Stomach (tissue), 9 donors: ENCODE results near the gene APOM. TPM values are rescaled to one million over a fixed set of nuclear protein-coding genes. Genes with fewer than 3 reads are reported as not detected.

Source experiments
- DNase-seq, 2 donors: peaks; one replicate each; pipeline versions ENCODE4 v3.0.0 to v3.0.0-alpha.2; 2013 to 2019
- H3K27ac ChIP-seq, 5 donors: fragments of 200-600 bp in 4 of 5; sonication (generic) in 4 of 5; one replicate each; pipeline ENCODE4 v1.5.1; 2013 to 2019; ENCODE audit warnings: mild to moderate bottlenecking in 1 of 5, moderate library complexity in 1 of 5
- H3K27me3 ChIP-seq, 3 donors: fragments of 200-600 bp; sonication (generic); one replicate each; pipeline ENCODE4 v1.5.1; 2017 to 2019; ENCODE audit warnings: mixed run types in 1 of 3
- H3K36me3 ChIP-seq, 4 donors: fragments of 200-600 bp; sonication (generic); 1 replicate in 3 of 4; 2 replicates in 1 of 4; pipeline ENCODE4 v1.5.1; 2016 to 2019
- H3K4me1 ChIP-seq, 4 donors: fragments of 200-600 bp; sonication (generic); one replicate each; pipeline ENCODE4 v1.5.1; 2016 to 2019
- H3K4me3 ChIP-seq, 4 donors: fragments of 200-600 bp; sonication (generic) in 3 of 4; one replicate each; pipeline ENCODE4 v1.5.1; 2016 to 2019; ENCODE audit warnings: mild to moderate bottlenecking in 1 of 4
- H3K9me3 ChIP-seq, 4 donors: fragments of 200-600 bp; sonication (generic); one replicate each; pipeline ENCODE4 v1.5.1; 2016 to 2019
- EP300 ChIP-seq: sonication (generic); formaldehyde crosslinking; IDR thresholded peaks from one replicate; pipeline ENCODE4 v1.6.1; 2017; ENCODE audit warnings: antibody characterized with exemption
- POLR2A ChIP-seq, 4 donors: fragments of 450-650 bp; IDR thresholded peaks; one replicate each; pipeline ENCODE4 v1.6.1; 2016; ENCODE audit warnings: antibody characterized with exemption in 4 of 4, control low read depth in 2 of 4, mild to moderate bottlenecking in 1 of 4, moderate library complexity in 1 of 4
- POLR2AphosphoS5 ChIP-seq, 3 donors: sonication (generic); formaldehyde crosslinking; IDR thresholded peaks; one replicate each; pipeline ENCODE4 v1.6.1; 2016; ENCODE audit warnings: antibody characterized with exemption in 3 of 3
- WGBS, 5 donors: extraction: QIAGEN DNeasy Blood & Tissue Kit in 3 of 5; methylation state at CpG; one replicate each; pipeline versions ENCODE4 v1.1.5 to v1.1.7; 2013 to 2018; 5-methylcytosine and 5-hydroxymethylcytosine counted together
- intact Hi-C: fragments of 100-400 bp; cut with DNase I; formaldehyde crosslinking; loops from one replicate; pipeline ENCODE4 v1.15.1; 2023; ENCODE audit warnings: low total_unique reads
- polyA plus RNA-seq, 3 donors: library from polyadenylated mRNA; stranded (reverse); fragments of 200-250 nt; gene quantifications; one replicate each; pipeline ENCODE4 v1.2.3, GENCODE V29; 2013
- total RNA-seq, 5 donors: library from RNA; depleted of rRNA; stranded (reverse); fragments of >200 nt; gene quantifications; one replicate each; pipeline versions ENCODE4 v1.1.0 to v1.2.3, GENCODE V29; 2014 to 2016
- TF ChIP-seq, protein P1 (sequence below), 7 experiments: fragments of 450-650 bp in 4 of 7; fragments of 200-600 bp in 3 of 7; sonication (generic) in 3 of 7; IDR thresholded peaks; one replicate each; pipeline ENCODE4 v1.5.1; 2016 to 2019; ENCODE audit warnings: antibody characterized with exemption in 7 of 7, control low read depth in 2 of 7, mild to moderate bottlenecking in 1 of 7
- donor health status: healthy with polysubstance abuse.
- donor health status: Bipolar disorder and iron deficiency.
- donor health status: healthy.

APOM gene
- total and polyA plus RNA-seq, 8 donors: 1.3 to 14.2 (median 6.4) TPM; not detected in 3

DNA sequence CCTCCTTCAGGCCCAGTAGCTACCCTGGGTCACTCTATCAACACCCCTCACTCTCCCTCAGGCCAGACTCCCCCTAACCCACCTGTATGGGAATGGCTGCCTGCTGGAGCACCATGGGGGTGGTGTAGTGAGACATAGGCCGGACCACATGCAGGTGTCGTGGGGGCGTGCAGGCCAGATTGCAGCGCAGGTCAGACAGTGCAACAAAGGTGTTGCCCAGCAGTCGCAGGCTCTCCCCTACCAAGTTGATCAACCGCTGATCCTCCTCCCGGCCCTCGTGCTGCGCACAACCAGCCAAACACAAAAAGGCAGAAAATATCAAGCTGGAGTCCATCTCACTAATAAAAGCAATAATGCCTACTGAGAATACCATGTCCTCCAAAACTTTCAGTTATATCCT, 10.4 kb upstream of the APOM start:
- Histone ChIP-seq H3K27me3 (no peaks in the 10 kb centered on the region), H3K36me3 (peaks cover 93 to 100% (median 99%) of the 10 kb centered on the region in 4 donors), H3K9me3 (no peaks in the 10 kb centered on the region), H3K4me1 (peaks cover 0 to 15% (median 7%) of the 10 kb centered on the region in 4 donors), H3K4me3 (no peak overlapping the region), H3K27ac (no peak overlapping the region)
- no peak for DNase-seq
- intact Hi-C loops: no loop called here
- WGBS, 5 donors: 93 to 96% (median 95%) methylated on average over 9 of the region's 9 CpGs
- TF ChIP-seq EP300 (no peak), POLR2AphosphoS5 (IDR thresholded peaks at IDR 0.05) (no peak), POLR2A (IDR thresholded peaks at IDR 0.05) (no peak)
- TF ChIP-seq, protein P1, sequence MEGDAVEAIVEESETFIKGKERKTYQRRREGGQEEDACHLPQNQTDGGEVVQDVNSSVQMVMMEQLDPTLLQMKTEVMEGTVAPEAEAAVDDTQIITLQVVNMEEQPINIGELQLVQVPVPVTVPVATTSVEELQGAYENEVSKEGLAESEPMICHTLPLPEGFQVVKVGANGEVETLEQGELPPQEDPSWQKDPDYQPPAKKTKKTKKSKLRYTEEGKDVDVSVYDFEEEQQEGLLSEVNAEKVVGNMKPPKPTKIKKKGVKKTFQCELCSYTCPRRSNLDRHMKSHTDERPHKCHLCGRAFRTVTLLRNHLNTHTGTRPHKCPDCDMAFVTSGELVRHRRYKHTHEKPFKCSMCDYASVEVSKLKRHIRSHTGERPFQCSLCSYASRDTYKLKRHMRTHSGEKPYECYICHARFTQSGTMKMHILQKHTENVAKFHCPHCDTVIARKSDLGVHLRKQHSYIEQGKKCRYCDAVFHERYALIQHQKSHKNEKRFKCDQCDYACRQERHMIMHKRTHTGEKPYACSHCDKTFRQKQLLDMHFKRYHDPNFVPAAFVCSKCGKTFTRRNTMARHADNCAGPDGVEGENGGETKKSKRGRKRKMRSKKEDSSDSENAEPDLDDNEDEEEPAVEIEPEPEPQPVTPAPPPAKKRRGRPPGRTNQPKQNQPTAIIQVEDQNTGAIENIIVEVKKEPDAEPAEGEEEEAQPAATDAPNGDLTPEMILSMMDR (IDR thresholded peaks at IDR 0.05): no peak

DNA sequence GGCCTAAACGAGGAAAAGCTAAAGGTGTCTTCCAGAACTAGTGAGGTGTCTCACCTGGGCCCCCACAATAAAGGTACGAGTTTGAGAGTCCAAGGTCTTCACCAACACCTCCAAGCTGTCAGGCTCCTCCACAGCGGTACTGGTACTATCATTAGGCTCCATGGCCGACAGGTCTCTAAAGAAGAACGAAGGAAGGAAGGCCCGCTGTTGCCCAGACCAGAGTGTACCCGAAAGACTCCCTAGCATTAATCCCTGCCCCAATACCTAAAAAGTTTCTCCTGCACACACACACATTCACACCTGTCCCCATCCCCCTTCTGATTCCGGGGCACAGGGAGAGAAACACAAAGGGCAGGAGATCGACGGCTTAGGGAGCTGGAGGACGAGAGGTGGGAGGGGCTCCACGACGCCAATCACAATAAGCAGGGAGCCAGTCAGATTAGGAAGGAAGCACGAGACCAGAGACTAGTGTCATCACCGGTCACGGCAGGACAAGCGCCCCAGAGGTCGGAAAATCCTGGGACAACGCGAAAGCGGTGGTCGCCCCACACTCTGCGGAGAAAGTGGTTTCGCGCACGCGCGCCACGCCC, 4.0 kb upstream of the APOM start:
- Histone ChIP-seq H3K27ac (peak overlapping the region; percentile 97 to 99 (median 98)), H3K36me3 (peaks cover 31 to 65% (median 56%) of the 10 kb centered on the region in 4 donors), H3K4me1 (peaks cover 16 to 55% (median 39%) of the 10 kb centered on the region in 4 donors), H3K4me3 (peak overlapping the region; percentile 67 to 87 (median 82)), H3K27me3 (no peaks in the 10 kb centered on the region), H3K9me3 (no peaks in the 10 kb centered on the region)
- DNase-seq: peak in 1 of 2 donors; percentile 93
- WGBS, 5 donors: 0 to 2% (median 1%) methylated on average over 15 to 29 of the region's 29 CpGs
- peak in 2 of 3 donors; percentile 20 to 34 for TF ChIP-seq POLR2AphosphoS5 (IDR thresholded peaks at IDR 0.05)
- TF ChIP-seq POLR2A (IDR thresholded peaks at IDR 0.05): no peak
- intact Hi-C loops: no loop called here

DNA sequence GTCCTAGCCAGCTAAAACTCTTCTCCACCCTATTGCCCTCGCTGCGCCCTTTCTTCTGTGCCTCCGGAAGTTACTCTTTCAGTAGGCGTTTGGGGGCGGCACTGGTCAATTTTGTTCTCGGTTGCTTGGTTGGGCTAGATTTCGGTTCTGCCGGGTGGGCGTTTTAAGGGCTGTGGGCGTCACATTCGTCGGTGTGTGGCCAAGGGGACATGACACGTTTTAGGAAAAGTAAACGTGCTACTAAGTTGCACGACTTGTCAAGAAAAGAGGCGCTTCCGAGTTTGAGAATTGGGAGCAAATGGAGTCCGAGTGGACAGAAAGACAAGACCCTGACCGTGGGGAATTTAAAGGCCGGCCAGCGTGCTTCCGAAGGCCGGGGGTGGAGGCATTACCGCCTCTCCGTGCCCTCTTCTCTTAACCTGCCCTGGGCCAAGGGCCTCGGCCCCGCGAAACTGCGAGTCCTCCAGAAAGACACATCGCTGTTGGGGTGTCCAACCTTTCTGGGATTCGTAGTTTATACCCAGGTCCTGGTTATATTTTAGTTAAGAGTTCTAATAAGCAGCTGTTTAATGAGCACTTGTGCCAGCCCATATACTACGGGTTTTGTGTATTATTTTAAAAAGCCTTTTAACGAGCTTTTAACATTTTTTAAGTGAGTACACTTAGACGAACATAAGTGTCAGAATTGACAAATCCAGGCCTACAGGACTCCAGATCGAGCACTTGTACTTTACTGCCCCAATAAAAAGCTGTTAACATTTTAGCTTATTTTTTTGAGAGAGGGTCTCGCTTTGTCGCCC, 2.6 kb upstream of the APOM start:
- DNase-seq: peak in 1 of 2 donors; percentile 89
- Histone ChIP-seq H3K4me3 (peak overlapping the region; percentile 67 to 87 (median 82)), H3K36me3 (peaks cover 24 to 63% (median 54%) of the 10 kb centered on the region in 4 donors), H3K27me3 (no peaks in the 10 kb centered on the region), H3K27ac (peak overlapping the region; percentile 97 to 99 (median 98)), H3K9me3 (no peaks in the 10 kb centered on the region), H3K4me1 (peaks cover 20 to 67% (median 51%) of the 10 kb centered on the region in 4 donors)
- 7 to 9% (median 7%) methylated on average over 37 of the region's 37 CpGs for WGBS, 5 donors
- no peak for TF ChIP-seq EP300
- TF ChIP-seq, protein P1 (IDR thresholded peaks at IDR 0.05): peak in 1 of 7 experiments; percentile 3
- peak in 2 of 3 donors; percentile 78 to 80 for TF ChIP-seq POLR2AphosphoS5 (IDR thresholded peaks at IDR 0.05)
- peak in 1 of 4 donors; percentile 37 for TF ChIP-seq POLR2A (IDR thresholded peaks at IDR 0.05)
- intact Hi-C loops: no loop called here

DNA sequence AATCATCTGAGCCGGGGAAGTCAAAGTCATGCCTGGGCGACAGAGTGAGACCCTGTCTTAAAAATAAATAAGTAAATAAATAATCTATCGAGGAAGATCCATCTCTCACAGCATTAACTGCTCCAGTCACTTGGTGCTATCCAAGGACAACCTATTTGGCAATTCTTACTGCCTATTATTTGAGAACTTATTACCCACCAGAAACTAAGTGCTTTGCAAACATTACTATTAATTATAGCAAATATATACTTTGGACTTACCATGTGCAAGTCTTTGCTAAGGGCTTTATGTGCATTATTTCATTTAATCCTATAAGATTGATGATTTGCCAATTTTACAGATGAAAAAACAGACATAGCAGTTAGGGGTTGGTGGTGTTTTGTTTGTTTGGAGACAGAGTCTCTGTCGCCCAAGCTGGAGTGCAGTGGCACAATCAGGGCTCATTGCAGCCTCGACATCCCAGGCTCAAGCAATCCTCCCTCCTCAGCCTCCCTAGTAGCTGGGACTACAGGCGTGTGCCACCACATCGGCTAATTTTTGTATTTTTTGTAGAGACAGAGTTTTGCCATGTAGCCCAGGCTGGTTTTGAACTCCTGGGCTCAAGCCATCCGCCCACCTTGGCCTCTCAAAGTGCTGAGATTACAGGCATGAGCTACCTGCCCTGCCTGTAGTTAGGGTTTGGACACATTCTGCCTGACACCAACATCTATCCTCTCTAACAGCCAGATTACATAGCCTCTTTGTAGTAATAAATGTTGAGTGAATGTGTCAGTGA, 933 bp upstream of the APOM start:
- peaks cover 7 to 46% (median 39%) of the 10 kb centered on the region in 4 donors for H3K36me3 ChIP-seq
- 82 to 88% (median 86%) methylated on average over 8 of the region's 8 CpGs for WGBS, 5 donors
- no peak overlapping the region for H3K27ac ChIP-seq
- no peaks in the 10 kb centered on the region for H3K9me3 ChIP-seq
- H3K27me3 ChIP-seq: no peaks in the 10 kb centered on the region
- intact Hi-C loops: no loop called here
- no peak for TF ChIP-seq POLR2A (IDR thresholded peaks at IDR 0.05)
- TF ChIP-seq, protein P1 (IDR thresholded peaks at IDR 0.05): no peak
- no peak for TF ChIP-seq EP300
- TF ChIP-seq POLR2AphosphoS5 (IDR thresholded peaks at IDR 0.05): no peak
- H3K4me1 ChIP-seq: peaks cover 35 to 75% (median 64%) of the 10 kb centered on the region in 4 donors
- DNase-seq: no peak
- no peak overlapping the region for H3K4me3 ChIP-seq
